Measurements from ENCODE around the gene KCNIP4. TPM values are rescaled to one million over a fixed set of nuclear protein-coding genes. Genes with fewer than 3 reads are reported as not detected.

KCNIP4 gene
- total and polyA plus RNA-seq, 2 of the 8 experiments (the other 6 are each of a cell fraction or from before 2014, with no cell fraction given) = 0.06 TPM; not detected in 1

DNA sequence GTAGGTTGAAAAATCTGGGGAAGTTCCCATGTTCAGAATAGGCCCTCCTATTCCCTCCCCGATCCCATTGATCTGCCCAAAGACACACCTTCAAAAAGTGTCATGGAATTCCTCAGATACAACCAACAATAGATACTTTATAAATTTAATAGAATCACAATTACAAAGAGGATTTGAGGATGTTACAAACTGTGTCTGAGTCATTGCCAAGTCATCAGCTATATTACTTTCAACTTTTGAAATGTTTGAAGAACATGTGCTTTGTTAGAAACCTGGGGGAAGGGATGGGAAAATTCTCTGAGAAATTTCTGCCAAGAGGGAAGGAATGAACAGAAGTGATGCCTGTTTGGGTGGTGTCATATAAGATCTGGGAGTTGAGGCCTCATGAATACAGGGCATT, 46.7 kb downstream of the KCNIP4 start (continued):
- no peak for TF ChIP-seq USF2 (IDR thresholded peaks at IDR 0.05; ENCODE audit: low read length)

All from H1 (cell line).